CD14-positive monocyte (primary cell): ENCODE measurements around the gene TAS2R14. TPM values are rescaled to one million over a fixed set of nuclear protein-coding genes. Genes with fewer than 3 reads are reported as not detected.

Experiments used
- DNase-seq, 3 donors: peaks; one replicate each; pipeline ENCODE4 v3.0.0-alpha.2; 2011 to 2022
- H2AFZ ChIP-seq: 2 replicates; pipeline ENCODE4 v1.6.0; 2012; ENCODE audit warnings: mild to moderate bottlenecking, low read depth, low read length, inconsistent platforms; ENCODE audit not compliant: insufficient read depth, poor library complexity, severe bottlenecking
- H3K27ac ChIP-seq, 2 donors: 1 replicate in 1 of 2; 2 replicates in 1 of 2; pipeline ENCODE4 v1.5.1; 2012 to 2013; ENCODE audit warnings: low read length in 2 of 2, control low read depth in 1 of 2, inconsistent platforms in 1 of 2, low read depth in 1 of 2, mild to moderate bottlenecking in 1 of 2
- H3K27me3 ChIP-seq, 2 donors: one replicate each; pipeline versions ENCODE4 v1.6.0 to v1.6.1; 2011 to 2013; ENCODE audit warnings: low read length in 2 of 2; ENCODE audit not compliant: control insufficient read depth in 2 of 2, insufficient read depth in 2 of 2
- H3K36me3 ChIP-seq, 2 donors: replicated peaks in 1 of 2; 1 replicate in 1 of 2; 2 replicates in 1 of 2; pipeline versions ENCODE4 v1.5.1 to v1.6.1; 2012 to 2013; ENCODE audit warnings: low read length in 2 of 2, control low read depth in 1 of 2, inconsistent platforms in 1 of 2, mild to moderate bottlenecking in 1 of 2; ENCODE audit not compliant: insufficient read depth in 2 of 2, control insufficient read depth in 1 of 2
- H3K4me1 ChIP-seq, 2 donors: 1 replicate in 1 of 2; 2 replicates in 1 of 2; pipeline versions ENCODE4 v1.5.1 to v1.6.1; 2012 to 2013; ENCODE audit warnings: low read length in 2 of 2, control low read depth in 1 of 2, inconsistent platforms in 1 of 2, mild to moderate bottlenecking in 1 of 2, moderate library complexity in 1 of 2; ENCODE audit not compliant: insufficient read depth in 2 of 2, control insufficient read depth in 1 of 2
- H3K4me2 ChIP-seq: replicated peaks from 2 replicates; pipeline ENCODE3; 2012; ENCODE audit warnings: low read length, moderate library complexity, mild to moderate bottlenecking; ENCODE audit not compliant: poor library complexity, severe bottlenecking; ENCODE audit errors: extremely low read depth
- H3K4me3 ChIP-seq, 3 experiments: fragments of 200-600 bp in 1 of 3; sonication (generic) in 1 of 3; replicated peaks in 1 of 3; 1 replicate in 2 of 3; 2 replicates in 1 of 3; pipeline ENCODE4 v1.5.1; 2011 to 2013; ENCODE audit warnings: low read length in 3 of 3, mild to moderate bottlenecking in 3 of 3, control low read depth in 2 of 3, low read depth in 2 of 3, inconsistent platforms in 1 of 3, moderate library complexity in 1 of 3
- H3K79me2 ChIP-seq: 2 replicates; pipeline ENCODE4 v1.6.0; 2012; ENCODE audit warnings: mild to moderate bottlenecking, control low read depth, inconsistent platforms, low read length, moderate library complexity; ENCODE audit not compliant: insufficient read depth
- H3K9ac ChIP-seq: 2 replicates; pipeline ENCODE4 v1.6.0; 2017; ENCODE audit warnings: low read length, mild to moderate bottlenecking; ENCODE audit not compliant: insufficient read depth, poor library complexity, severe bottlenecking
- H3K9me3 ChIP-seq, 2 donors: replicated peaks in 1 of 2; 1 replicate in 1 of 2; 2 replicates in 1 of 2; pipeline versions ENCODE4 v1.5.1 to v1.6.1; 2012 to 2013; ENCODE audit warnings: low read length in 2 of 2, control low read depth in 1 of 2; ENCODE audit not compliant: control insufficient read depth in 1 of 2, insufficient read depth in 1 of 2
- H4K20me1 ChIP-seq: 2 replicates; pipeline ENCODE4 v1.6.0; 2012; ENCODE audit warnings: mild to moderate bottlenecking, low read length, control low read depth, moderate library complexity; ENCODE audit not compliant: insufficient read depth
- H3K27ac Mint-ChIP-seq, 7 donors: one replicate each; pipeline ENCODE4 v1.8.0; 2020; ENCODE audit warnings: mild to moderate bottlenecking in 7 of 7, mixed read lengths in 7 of 7, moderate library complexity in 6 of 7, inconsistent platforms in 2 of 7
- H3K27me3 Mint-ChIP-seq, 3 donors: one replicate each; pipeline ENCODE4 v1.8.0; 2021 to 2022; ENCODE audit warnings: low read depth in 3 of 3, mild to moderate bottlenecking in 3 of 3, mixed read lengths in 3 of 3, moderate library complexity in 3 of 3, inconsistent platforms in 1 of 3
- H3K36me3 Mint-ChIP-seq, 2 donors: one replicate each; pipeline ENCODE4 v1.8.0; 2020; ENCODE audit warnings: mixed read lengths in 2 of 2, inconsistent platforms in 1 of 2, mild to moderate bottlenecking in 1 of 2
- H3K4me1 Mint-ChIP-seq: one replicate; pipeline ENCODE4 v1.8.0; 2020; ENCODE audit warnings: mild to moderate bottlenecking, mixed read lengths
- H3K4me3 Mint-ChIP-seq, 2 donors: one replicate each; pipeline ENCODE4 v1.8.0; 2020; ENCODE audit warnings: mild to moderate bottlenecking in 2 of 2, mixed read lengths in 2 of 2, moderate library complexity in 1 of 2
- H3K9me3 Mint-ChIP-seq, 7 donors: one replicate each; pipeline ENCODE4 v1.8.0; 2020 to 2022; ENCODE audit warnings: mixed read lengths in 7 of 7, mild to moderate bottlenecking in 6 of 7, moderate library complexity in 6 of 7, inconsistent platforms in 2 of 7
- WGBS: methylation state at CpG from one replicate; pipeline ENCODE4 v1.1.5; 2013; ENCODE audit warnings: missing lambda C conversion rate; ENCODE audit not compliant: insufficient coverage; 5-methylcytosine and 5-hydroxymethylcytosine counted together
- intact Hi-C, 2 donors: fragments of 100-400 bp; cut with micrococcal nuclease; formaldehyde crosslinking; loops; one replicate each; pipeline versions ENCODE4 v1.15.0 to v1.15.1; 2023
- polyA plus RNA-seq, 3 donors: library from polyadenylated mRNA; depleted of rRNA in 1 of 3; unstranded in 2 of 3; stranded (reverse) in 1 of 3; fragments of 300-500 nt in 2 of 3; fragments of >200 nt in 1 of 3; fragmentation: Illumina TruSeq in 2 of 3; gene quantifications; 1 replicate in 2 of 3; 2 replicates in 1 of 3; pipeline ENCODE4 v1.2.3, GENCODE V29; 2012 to 2021
- TF ChIP-seq, protein P1 (sequence below): fragments of 200-600 bp; IDR thresholded peaks from one replicate; pipeline ENCODE4 v1.8.0; 2022; ENCODE audit warnings: antibody characterized with exemption, mild to moderate bottlenecking

TAS2R14 gene
- polyA plus RNA-seq, 3 donors, result 0.53 to 1.5 (median 0.61) TPM

DNA sequence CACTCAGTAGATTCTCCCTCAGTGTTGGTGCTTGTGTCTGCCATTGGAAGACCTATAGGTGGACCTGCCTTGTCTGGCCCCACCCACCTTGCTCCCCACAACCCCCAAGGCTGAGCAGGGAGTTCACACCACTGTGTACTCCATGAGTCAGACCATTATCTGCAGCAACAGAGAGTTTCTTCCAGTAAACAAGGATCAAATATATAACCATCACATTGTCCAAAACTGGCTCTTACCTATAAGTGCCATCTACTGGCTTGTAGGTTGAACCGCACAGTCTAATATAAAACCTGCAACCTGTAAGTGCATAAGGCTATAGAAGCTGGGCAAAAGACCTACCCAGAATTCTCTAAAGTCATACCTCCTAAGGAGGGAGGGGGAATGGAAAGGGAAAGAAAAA lies 37.6 kb downstream of the TAS2R14 start:
- Histone ChIP-seq H3K4me1 (no peaks in the 10 kb centered on the region), H3K27me3 (no peaks in the 10 kb centered on the region), H3K27ac (no peak overlapping the region), H4K20me1 (no peaks in the 10 kb centered on the region), H3K79me2 (no peaks in the 10 kb centered on the region), H2AFZ (no peak overlapping the region), H3K9me3 (peaks cover 25 to 27% of the 10 kb centered on the region in 2 donors), H3K9ac (no peak overlapping the region), H3K4me3 (no peak overlapping the region), H3K4me2 (no peak overlapping the region), H3K36me3 (no peaks in the 10 kb centered on the region)
- no peaks in the 10 kb centered on the region for H3K4me1 Mint-ChIP-seq
- DNase-seq, result no peak
- H3K4me3 Mint-ChIP-seq, result no peak overlapping the region
- H3K36me3 Mint-ChIP-seq, result peaks cover 2 to 14% of the 10 kb centered on the region in 2 donors
- intact Hi-C loops, result no loop called here
- H3K9me3 Mint-ChIP-seq, result peaks cover 2 to 40% (median 37%) of the 10 kb centered on the region in 7 donors
- TF ChIP-seq, protein P1, sequence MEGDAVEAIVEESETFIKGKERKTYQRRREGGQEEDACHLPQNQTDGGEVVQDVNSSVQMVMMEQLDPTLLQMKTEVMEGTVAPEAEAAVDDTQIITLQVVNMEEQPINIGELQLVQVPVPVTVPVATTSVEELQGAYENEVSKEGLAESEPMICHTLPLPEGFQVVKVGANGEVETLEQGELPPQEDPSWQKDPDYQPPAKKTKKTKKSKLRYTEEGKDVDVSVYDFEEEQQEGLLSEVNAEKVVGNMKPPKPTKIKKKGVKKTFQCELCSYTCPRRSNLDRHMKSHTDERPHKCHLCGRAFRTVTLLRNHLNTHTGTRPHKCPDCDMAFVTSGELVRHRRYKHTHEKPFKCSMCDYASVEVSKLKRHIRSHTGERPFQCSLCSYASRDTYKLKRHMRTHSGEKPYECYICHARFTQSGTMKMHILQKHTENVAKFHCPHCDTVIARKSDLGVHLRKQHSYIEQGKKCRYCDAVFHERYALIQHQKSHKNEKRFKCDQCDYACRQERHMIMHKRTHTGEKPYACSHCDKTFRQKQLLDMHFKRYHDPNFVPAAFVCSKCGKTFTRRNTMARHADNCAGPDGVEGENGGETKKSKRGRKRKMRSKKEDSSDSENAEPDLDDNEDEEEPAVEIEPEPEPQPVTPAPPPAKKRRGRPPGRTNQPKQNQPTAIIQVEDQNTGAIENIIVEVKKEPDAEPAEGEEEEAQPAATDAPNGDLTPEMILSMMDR, result no peak
- H3K27me3 Mint-ChIP-seq, result peaks cover 0 to 1% (median 0%) of the 10 kb centered on the region in 3 donors
- no peak overlapping the region for H3K27ac Mint-ChIP-seq
- no CpG with 5 or more reads among the region's 1 CpG for WGBS

DNA sequence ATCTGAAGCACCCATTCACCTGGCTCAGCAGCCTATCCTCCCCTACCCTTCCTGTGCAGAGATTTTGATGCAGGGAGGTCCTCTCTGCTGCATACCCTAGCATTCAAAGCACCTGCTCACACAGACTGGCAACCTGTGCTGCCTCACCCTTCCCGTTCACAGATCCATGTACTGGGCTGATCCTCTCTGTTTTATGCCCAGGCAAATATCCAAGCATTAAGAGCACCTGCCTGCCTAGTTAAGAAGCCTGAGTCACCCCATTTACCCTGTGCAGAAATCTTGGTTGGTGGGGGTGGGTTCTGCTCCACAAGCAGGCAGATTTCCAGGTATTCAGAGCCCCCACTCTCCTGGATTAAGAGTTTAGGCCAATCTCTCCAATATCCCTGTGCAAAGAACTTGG lies 38.1 kb downstream of the TAS2R14 start:
- intact Hi-C loops, result no loop called here

More for the DNA sequence above, 38.1 kb downstream of the TAS2R14 start:
- Mint-ChIP-seq H3K27ac (no peak overlapping the region), H3K27me3 (peaks cover 0 to 1% (median 0%) of the 10 kb centered on the region in 3 donors), H3K36me3 (peaks cover 2 to 14% of the 10 kb centered on the region in 2 donors), H3K4me3 (no peak overlapping the region), H3K4me1 (no peaks in the 10 kb centered on the region), H3K9me3 (peaks cover 2 to 40% (median 37%) of the 10 kb centered on the region in 7 donors)
- no peaks in the 10 kb centered on the region for H3K27me3 ChIP-seq
- no peak for DNase-seq
- H3K79me2 ChIP-seq, result no peaks in the 10 kb centered on the region
- no peaks in the 10 kb centered on the region for H3K4me1 ChIP-seq
- no peaks in the 10 kb centered on the region for H4K20me1 ChIP-seq
- no peak overlapping the region for H3K4me3 ChIP-seq
- H3K9me3 ChIP-seq, result peaks cover 25 to 27% of the 10 kb centered on the region in 2 donors
- H3K27ac ChIP-seq, result no peak overlapping the region
- H3K36me3 ChIP-seq, result no peaks in the 10 kb centered on the region
- H2AFZ ChIP-seq, result no peak overlapping the region
- TF ChIP-seq, protein P1, result no peak
- no CpG with 5 or more reads among the region's 1 CpG for WGBS
- H3K4me2 ChIP-seq, result no peak overlapping the region
- H3K9ac ChIP-seq, result no peak overlapping the region
